ENCODE measurements around the gene ZMYND8.
A peak's percentile ranks its signal among the peaks of the same experiment; 100 is the strongest.

Gene ZMYND8

GRCh38 chr20:47224857-47225256 is 131.6 kb downstream of the ZMYND8 start:
- no peak for TF ChIP-seq CTCF (IDR thresholded peaks at IDR 0.05; ENCODE audit: low read depth, low read length)

DNA sequence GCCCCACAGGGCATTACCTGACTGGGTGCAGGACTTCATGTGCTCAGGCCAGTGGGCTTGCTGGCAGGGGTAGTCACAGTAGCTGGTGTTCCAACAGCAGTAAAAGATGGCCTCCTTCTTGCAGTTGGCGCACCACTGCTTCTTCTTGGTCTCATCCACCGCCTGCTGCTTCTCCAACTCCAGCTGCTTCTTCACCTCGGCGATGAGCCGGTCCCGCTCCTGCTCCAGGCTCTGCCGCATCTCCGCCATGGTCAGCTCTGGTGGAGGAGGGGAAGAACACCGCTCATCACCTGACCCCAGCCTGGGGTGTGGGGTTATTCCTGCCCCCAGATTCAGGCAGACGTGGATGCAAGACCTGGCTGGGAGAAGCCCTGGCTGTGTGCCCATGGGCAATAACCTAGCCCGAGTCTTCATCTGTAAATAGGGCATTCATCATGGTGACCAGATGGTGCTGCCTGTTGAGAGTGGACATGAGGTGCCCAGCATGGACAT is 132.2 kb downstream of the ZMYND8 start:
- no peak for TF ChIP-seq CTCF (IDR thresholded peaks at IDR 0.05; ENCODE audit: low read depth, low read length)

More at GRCh38 chr20:47224857-47225256, 131.6 kb downstream of the ZMYND8 start:
- DNase-seq (ENCODE audit: extremely low read depth, low read depth) = no peak

DNA sequence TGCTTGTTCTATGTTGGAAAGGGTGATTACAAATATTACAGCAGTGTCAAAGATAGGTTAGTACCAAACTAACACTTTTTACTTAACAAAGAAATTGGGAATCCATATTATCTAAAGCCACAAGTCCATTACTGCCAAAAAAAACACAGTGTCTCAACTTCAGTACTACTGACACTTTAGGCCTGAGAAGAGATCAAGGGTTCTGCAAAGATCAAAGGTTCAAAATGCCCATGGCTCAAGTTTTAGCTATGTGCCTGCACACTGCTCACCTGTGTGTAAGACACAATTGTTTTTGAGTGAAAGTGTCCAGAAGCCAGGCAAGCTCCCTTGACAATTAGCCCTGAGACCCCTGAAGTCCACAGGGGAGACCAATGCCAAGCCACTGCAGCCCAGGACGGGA is 132.6 kb downstream of the ZMYND8 start:
- DNase-seq (ENCODE audit: extremely low read depth, low read depth) = no peak
- TF ChIP-seq CTCF (IDR thresholded peaks at IDR 0.05; ENCODE audit: low read depth, low read length) = no peak

More for the DNA sequence above, 132.2 kb downstream of the ZMYND8 start:
- no peak for DNase-seq (ENCODE audit: extremely low read depth, low read depth)

- no peak for DNase-seq (ENCODE audit: extremely low read depth, low read depth)
- no peak for TF ChIP-seq CTCF (IDR thresholded peaks at IDR 0.05; ENCODE audit: low read depth, low read length)
Observed at GRCh38 chr20:47222468-47223119, 133.9 kb downstream of the ZMYND8 start.

DNA sequence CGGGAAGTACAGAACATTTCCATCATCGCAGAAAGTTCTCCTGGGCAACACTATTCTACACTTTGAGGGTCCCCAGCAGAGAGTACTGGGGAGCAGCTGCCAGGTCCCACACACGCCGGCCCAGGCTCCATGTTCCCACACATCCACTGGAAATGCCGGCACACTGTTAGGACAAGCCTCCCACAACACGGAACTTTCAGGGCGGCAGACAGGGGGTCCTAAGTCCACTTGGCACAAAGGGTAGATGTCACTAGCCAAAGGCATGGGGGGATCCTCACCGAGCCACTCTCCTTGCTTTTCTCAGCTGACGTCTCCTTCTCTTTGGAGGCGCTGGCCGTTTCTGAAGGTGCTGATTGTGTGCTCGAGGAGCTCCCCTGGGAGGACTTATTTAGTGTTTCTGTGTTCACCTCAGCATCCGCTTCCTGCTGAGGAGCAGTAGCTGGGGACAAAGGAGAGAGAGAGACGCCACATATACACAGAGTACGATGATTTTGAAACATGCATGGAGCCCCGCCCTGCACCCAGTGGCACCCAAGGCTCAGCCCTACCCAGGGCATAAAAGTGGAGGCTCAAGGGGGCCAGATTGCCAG is 135.4 kb downstream of the ZMYND8 start:
- TF ChIP-seq CTCF (IDR thresholded peaks at IDR 0.05; ENCODE audit: low read depth, low read length) = no peak
- DNase-seq (ENCODE audit: extremely low read depth, low read depth) = no peak

- peak; percentile 51 for TF ChIP-seq CTCF (IDR thresholded peaks at IDR 0.05; ENCODE audit: low read depth, low read length)
- no peak for DNase-seq (ENCODE audit: extremely low read depth, low read depth)
Observed at GRCh38 chr20:47220161-47220582, 136.3 kb downstream of the ZMYND8 start.
